Stimulated activated naive CD8-positive, alpha-beta T cell treated with anti-CD3 and anti-CD28 coated beads, Interleukin-15, Interleukin-2, amounts not matched to agents 100 U/mL and 50 U/mL, for 24 hours (primary cell): ENCODE measurements around the gene FHIT.

Source experiments
- ATAC-seq: fragments of 150-1000 bp; cut with Tn5 transposase; one replicate; pipeline ENCODE4 v1.10.0; 2021
- DNase-seq: peaks from one replicate; pipeline ENCODE4 v3.0.0; 2021

The FHIT gene

DNA sequence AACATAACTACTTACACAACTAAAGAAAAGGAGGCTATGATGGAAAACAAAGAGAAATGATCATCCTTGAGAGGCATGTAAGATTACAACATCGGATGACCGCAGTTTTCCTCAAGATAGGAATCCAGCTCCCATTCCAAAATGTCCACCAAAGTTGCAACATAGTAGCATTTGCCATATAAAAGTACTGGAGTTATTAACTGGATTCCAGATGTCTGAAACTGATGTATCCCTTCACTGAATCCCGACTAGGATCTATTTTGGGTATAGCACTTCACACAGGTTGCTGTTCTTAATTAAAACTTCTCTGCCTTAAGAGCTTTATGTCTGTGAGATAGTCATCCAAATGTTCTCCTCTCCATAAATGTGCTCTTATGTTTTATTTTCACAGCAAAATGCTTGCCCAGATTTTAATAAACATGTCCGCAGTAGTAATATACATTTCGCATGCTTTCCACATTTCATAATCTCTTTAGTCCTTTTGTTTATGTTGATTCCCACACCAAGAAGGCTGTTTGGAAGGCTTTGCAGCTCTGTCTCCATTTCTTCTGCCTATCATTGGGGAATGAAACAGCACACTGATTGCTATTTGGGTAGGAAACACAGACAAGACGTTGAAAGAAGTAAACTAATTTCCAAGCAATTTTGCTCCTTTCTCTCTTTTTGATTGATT is 1484.9 kb downstream of the FHIT start:
- DNase-seq, result no peak

DNA sequence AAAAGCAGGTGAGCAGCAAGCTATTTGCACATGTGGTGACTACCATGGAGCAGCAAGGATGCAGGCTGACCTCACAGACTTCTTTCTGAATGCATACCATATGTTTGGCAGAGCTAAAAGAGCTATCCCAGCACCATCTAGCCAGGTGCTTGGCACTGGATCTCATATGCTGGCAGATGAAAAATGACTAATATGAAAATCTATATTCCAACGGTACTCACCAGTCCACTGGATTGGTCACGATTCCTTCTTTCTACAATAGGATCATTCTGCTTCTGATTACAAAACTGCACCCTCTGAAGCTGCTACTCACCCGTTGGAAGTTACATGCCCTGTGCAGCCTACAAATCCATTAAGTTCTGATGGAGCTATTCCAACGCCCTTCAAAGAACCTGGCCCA is 1487.1 kb downstream of the FHIT start:
- ATAC-seq, result no peak
- no peak for DNase-seq

More for the DNA sequence above, 1484.9 kb downstream of the FHIT start:
- ATAC-seq, result no peak

DNA sequence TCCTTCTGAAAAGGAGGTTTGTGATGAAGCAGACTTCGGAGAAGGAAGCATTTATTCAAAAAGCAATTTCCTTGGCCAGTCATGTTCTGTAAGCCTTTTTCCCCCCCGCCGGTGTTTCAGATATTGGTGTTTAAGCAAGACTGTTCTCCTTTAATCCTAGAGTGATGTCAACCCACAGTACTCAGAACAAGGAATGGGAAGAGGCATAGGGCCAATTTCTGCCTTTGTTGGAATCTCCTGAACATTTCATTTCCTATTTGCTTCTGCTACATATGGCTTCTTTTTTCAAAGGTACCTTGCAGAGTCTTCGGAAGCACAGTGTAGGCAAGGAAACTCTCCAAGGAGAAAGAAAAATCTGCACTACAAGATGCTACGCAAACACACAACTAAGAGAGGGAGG is 1488.3 kb downstream of the FHIT start:
- no peak for ATAC-seq

DNA sequence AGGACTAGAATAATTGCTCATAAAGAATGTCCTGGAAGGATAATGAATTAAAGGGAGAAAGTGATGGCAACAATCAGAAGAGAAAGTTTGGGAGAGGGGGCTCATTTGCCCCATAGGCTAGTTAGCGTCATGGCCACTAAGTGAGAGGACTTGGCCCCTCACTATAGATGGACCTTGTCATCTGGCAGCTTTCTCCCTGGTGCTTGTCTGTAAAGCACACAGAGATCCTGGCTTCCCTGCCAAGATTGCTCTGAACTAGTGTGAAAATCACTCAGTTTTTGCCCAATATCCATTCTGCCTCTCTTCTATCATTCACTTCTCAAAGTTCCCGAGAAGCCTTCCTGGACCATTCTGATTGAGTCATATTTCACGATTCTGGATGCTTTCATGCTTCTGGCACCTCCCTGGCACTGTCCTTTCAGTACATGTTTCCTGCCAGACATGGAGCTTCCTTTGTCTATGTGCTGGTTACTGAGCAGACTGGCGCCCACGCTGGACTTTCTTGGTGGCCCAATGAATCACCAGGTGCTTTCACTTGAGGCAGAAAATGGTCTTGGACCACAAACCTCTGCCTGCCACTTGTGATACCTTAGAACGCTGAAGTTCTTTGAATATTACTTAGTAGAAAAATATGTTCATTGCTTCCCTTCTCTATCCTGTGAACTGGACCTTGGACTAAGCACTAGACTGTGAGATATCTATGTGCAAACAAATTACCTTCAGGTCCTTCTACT is 1491.8 kb downstream of the FHIT start:
- peak; percentile 79 for ATAC-seq
- DNase-seq, result peak; percentile 58

More for the DNA sequence above, 1488.3 kb downstream of the FHIT start:
- DNase-seq, result no peak

DNA sequence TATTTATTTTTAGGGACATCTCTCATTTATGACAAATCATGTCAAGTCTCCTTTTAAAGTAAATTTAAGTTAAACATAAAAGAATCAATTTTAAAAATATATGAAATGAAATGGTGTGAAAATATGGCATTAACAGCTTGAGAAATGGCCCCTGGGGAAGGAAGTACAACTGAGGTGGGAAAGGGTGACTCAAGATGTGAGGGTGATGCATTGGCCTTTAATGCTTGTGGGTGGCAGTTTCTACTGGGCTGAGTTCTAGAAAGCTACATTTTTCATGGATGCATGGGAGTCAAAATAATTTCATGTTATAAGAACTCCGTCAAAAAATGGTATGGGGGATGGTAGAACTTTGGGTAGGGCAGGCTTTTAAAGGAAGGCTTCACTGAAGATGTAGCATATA is 1492.6 kb downstream of the FHIT start:
- DNase-seq, result no peak
- peak; percentile 62 for ATAC-seq

DNA sequence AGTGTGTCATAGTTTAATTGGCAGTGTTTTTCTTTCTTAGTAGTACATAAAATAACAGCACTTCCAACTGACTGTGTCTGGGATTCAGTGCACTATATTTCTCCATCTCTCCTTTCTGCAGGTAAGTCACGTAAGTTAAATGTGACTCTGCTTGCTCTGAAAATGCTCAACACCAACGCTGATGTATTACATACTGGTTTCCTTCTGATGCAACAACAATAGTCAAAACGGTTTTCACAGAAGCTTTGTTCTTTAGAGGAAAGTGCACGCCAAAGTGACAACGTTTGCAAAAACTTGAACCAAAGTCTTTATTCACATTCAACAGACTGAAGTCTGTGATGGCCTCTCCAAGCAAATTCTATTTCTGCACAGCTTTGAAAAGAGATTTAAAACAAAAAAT is 1494.3 kb downstream of the FHIT start:
- ATAC-seq, result no peak
- DNase-seq, result no peak

DNA sequence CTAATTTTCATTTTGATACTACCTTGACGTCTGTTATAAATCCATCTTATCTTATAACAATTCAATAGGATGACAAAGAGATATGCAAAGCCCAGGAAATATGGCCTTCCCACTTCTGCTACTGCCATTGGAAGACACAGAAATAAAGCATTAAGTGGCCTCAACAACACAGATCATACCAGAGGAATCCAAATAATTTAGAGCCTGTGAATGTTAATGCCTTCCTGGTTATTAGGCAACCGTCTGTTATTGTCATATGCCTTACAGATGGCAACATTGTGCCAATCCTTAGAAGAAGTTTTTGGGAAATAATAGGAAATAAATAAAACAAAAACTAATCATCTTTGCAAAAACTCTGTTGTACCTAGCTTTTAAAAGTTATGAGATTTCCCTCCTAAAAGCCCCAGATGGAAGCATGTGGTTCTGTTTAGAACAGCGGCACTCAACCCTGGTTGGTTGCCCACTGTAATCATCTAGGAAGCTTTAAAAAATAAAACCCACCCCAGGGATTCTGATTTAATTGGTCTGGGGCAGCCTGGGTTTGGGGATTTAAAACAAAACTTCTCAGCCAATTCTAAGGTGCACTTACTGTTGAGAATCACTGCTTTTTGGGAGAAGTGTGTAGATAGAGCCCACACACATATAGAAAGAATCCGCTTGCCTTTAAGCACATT is 1496.7 kb downstream of the FHIT start:
- ATAC-seq (no peak), DNase-seq (no peak)

DNA sequence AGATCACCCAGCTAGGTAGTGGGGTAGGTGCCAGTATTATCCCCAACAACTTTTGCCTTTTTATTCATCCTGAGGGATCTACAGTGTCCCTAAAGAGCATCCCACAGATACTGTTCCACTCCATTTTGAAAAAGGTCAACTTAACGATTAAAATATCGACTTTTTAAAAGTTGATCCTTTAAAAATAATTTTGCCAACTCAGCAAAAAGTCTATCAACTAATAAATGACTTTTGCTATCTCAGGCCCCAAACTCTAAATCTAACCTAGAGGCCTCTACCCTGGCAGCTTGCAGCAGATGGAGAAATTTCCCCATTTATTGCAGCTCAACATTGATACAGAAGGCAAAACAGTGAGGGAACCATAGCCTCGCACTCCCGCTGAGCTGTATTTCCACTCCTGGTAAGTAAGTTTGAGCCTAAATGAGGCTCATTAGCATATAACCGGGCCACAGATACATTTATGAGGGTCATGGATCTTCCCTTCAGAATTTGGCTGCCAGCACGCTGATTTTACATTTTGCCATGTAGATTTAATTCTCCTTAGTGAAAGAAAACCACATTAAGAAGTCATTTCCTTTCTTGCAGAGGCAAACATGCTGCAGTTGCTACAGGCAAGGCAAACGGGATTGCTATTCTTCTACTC is 1497.3 kb downstream of the FHIT start:
- DNase-seq, result no peak
- no peak for ATAC-seq

DNA sequence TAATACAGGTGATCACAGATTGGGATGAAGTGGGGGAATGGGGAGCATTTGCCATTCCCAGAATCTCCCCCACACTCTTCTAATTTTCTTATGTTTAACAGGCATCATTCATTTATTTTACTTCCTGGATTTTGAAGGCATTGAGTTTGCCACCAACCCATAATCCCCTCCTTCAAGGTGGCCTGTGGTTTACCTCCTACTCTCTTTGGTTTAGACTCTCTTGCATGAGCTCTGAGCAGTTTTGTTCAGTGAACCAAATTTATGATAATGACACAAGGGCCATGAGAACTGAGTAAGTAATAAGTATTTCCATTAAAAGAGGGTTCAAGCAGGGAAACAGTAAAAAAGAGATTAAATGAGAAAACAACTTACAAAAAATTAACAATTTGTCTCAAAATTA is 1498.3 kb downstream of the FHIT start:
- no peak for ATAC-seq

DNA sequence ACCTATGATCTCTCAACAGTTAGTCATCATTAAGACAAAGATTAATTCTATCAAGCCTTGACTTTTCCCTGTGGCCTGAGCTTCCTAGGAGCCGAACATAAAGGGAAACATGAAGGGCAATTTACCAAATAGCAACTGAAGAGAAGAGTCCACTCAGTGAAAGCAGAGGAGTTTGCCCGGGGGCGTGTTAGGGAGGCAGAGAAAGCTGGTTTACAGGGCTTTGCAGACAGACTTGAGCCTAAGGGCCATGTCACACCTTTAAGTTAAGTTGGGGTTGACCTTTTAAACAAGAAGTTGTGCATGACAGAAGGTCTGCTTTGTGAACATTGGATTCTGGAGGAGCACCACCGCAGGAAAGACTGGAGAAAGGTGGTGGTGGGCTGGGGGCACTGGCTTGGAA is 1499.6 kb downstream of the FHIT start:
- ATAC-seq (no peak), DNase-seq (no peak)

More for the DNA sequence above, 1498.3 kb downstream of the FHIT start:
- no peak for DNase-seq

DNA sequence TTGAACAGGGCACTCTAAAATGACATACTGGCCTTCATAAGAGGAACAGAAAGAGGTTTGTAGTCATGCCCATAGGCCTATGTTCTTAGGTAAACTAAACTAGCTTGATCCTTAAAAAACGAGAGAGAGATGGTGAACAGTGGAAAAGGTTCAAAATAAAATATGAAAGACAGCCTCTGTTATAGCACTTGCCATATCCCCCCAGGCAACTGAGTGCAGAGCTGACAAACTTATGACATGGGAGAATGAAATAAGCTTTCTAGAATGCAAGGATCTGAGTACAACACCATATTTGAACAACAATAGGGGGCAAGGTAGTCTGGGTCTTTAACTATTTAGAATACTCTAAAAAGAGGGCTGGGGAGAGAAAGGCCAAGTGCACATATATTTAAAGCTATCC is 1500.9 kb downstream of the FHIT start:
- DNase-seq (no peak), ATAC-seq (no peak)

DNA sequence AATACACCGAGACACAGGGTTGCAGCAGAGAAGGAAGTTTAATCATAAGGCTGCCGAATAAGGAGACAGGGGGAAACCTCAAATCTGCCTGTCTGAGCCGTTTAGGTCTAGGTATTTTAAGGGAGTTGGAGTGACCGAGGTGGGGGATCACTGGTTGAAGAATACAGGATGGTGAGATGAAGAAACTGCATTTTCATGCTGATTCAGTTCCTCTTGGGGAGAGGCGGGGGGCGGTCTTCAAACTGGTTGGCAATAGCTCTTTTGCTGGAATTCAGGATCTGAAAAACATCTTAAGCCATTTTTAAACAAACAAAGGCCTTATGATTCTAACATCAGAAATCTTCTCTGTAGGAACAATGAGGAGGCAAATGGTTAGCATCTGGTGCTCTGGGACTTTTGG is 1502.0 kb downstream of the FHIT start:
- ATAC-seq (no peak), DNase-seq (no peak)

DNA sequence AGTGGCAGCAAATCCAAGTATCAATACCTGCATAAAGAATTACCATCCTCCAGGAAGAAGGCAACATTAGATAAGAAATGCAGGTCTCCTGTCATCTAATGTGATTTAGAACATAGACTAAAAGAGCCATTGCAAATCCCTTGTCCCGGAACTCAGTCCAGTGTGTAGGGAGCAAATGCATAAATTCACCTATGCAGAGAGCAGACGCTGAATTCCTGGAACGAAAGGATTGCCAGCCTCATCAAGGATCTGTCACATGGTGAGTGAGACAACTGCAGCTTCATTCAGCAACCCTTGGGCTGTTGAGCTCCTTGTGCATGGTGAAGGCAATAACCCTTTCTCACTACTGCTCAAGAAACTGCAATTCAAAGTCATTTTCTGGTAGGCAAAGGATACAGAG is 1504.7 kb downstream of the FHIT start:
- no peak for ATAC-seq

DNA sequence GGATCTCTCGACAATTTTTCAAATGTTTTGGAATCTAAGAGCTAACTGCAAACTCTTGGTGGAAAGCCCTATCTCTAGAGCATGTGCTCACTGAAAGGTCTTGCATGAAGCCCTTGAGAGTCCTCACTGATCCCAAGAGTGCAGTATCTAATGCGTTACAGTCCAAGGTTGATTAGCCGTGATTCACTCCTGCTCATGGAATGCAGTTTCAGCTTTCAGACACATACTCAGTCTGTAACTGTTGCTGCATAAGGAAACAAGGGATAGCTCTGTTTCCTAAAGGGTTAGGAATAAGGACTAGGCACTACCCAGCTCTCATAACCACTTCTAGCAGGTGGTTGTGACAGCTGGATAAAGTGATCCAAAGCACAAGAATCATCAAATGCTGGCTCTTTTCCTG is 1514.0 kb downstream of the FHIT start:
- ATAC-seq, result no peak
- no peak for DNase-seq

More for the DNA sequence above, 1504.7 kb downstream of the FHIT start:
- DNase-seq, result no peak

DNA sequence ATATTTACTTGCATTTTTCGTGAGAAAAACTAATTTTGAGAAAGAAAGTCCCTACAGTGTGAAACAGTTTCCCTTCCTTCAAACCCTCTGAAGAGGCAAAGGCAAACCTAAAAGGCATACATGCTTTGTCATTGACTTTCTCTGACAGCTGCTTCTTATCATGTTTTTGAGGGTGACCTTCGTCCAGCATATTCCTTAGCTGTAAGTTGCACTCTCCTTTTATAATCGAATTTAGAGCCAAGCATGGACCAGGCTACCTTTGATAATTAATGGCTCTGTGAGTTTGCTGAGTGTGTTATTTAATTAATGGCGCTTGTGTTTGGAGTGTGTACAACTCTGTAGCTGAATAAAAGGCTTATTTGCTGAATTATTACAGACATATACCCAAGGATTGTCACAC is 1517.2 kb downstream of the FHIT start:
- DNase-seq, result no peak
- no peak for ATAC-seq

DNA sequence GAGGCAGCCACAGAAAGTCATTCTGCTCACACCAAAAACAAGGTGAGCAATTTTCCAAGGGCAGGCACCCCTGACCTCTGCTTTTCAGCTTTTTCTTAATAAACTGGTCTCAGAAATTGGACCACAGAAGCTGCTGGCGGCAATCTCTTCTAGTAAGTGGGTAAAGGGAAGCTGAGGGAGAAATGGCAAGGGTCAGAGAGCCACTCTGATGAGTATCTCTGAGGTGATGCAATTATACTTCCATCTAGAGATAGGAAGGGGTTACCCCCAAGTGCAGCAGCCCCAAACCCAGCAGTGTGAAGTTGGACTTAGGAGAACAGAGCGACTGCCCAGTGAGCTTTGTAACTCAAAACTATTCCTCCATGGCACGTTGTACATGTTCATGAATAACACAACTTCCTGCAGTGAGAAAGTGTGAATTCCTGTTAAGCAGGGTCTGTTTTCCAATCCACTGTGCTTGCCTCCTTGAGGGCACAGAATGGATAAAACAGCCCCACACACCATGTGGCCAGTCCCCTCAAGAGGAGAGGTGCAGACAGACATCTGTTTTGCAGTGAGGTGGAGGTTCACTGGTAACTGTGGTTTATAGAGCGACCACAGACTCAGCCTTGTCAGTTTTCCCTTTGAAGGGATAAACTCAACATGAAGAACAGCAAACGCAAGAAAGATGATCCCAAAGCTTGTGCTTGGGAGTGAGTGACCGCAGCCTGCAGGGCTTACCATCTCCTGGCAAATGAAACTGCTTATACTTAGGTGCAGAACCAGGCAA is 1518.0 kb downstream of the FHIT start:
- DNase-seq (no peak), ATAC-seq (peak; percentile 32)

DNA sequence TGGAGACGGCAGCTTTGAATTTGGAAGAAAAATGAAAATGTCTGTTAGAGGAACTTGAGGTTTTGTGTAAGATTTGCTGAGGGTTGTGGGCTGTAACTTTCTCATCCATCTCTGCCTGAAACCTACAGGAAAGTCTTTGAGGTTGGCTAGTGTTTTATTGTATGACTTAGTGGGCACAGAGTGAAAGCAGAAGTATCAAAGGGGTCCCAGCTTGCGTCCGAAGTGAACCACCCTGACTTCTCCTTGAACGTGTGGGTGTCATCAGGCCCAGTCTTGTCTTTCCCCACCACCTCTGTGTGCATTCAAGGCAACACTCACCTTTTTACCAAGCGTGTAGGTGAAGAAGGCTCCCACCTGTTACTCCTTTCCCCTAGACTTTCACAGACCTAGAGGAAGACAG is 1519.3 kb downstream of the FHIT start:
- peak; percentile 40 for ATAC-seq
- no peak for DNase-seq

DNA sequence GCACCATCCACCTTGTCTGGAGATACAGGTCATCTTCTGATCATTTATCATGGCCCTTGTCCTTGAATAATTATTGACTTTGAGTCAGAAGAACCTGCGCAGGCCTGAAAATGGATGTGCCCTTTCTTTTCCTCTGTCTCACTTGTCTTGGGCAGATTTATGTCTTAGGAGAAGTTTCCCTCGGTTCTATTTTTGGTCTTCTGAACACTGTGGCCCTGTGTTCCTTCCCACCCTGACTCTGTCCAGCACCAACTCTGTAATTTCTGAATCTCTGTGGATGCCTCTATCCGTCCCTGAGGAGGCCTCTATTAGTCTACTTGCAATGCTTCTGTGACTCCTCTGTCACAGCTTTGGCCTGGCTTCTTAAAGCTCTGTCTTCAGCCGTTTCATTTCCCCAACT is 1520.7 kb downstream of the FHIT start:
- ATAC-seq, result no peak
- DNase-seq, result no peak

DNA sequence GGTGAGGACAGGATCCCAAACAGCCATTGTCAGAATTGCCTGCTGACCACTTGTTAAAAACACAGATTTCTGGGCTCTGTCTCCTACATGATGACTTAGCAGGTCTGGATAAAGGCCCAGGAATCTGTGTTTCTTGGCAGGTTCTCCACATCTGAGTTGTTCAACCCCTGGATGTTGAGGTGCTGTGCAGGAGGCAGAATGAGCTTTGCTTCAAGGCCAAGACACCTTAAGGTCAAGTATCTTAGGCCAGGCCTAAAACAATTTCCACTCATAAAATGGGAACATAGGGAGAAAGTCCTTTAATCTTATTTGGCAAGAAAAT is 1522.7 kb downstream of the FHIT start:
- no peak for DNase-seq
- no peak for ATAC-seq

DNA sequence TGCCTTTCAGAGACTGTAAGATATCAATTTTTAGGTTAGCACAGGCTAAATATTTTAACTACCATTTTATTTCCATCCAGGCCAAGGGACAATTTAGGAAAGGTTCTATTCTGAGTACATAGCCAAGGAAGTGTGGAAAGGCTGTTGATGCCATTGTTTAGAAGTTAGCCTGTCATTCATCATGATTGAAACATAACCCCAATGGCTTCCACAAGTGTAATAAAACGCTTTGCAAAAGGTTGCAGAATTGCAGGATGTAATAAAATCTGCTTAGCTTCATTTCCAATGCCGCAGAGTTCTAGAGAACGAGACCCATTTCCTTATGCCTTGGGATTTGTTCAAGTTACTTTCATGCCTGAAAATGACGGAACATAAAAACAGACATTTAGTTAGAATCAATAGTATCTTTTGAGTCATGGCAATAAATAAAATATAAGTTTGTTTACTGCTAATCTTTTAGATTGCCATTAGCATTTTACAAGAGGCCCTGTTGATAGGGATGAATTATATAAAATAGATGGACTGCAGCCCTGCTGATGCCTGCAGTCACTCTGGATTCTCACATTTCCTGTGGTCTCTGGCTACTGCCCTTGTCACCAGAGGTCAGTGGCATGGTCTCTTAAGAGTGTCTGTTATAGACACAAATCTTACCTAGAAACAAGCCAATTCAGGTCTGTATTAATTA is 1523.2 kb downstream of the FHIT start:
- ATAC-seq (no peak), DNase-seq (no peak)

DNA sequence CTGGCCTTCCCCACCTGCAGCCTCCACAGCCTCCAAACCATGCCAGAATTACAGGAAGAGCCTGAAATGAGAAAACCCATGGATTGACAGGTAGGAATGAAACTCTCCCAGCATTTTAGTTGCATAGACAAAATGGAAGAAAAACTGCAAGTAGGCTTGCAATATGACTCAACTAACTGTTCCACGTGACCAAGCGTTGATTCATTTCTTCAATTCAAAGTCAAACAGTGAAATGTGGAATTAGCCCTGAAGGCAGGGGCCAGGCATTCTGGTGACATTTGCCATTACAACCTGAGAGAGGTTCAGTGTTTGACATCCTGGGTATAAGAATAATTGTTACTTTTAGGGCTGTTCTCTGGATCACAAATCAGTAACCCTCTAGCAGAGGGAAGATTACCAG is 1525.0 kb downstream of the FHIT start:
- ATAC-seq (peak; percentile 43), DNase-seq (no peak)
